GM18499 (cell line): Measurements from ENCODE around the gene LRRC61.

Experiments
- ATAC-seq: cut with Tn5 transposase; IDR thresholded peaks from one replicate; pipeline ENCODE4 v1.9.1; 2021; ENCODE audit warnings: moderate number of reproducible peaks; ENCODE audit not compliant: insufficient read depth, unreplicated experiment

Gene LRRC61

GRCh38 chr7:150345012-150345411 is 21.9 kb downstream of the LRRC61 start:
- no peak for ATAC-seq

- ATAC-seq, result no peak
These were observed 23.8 kb downstream of the LRRC61 start for GRCh38 chr7:150346922-150347321.

GRCh38 chr7:150351587-150352194 is 28.5 kb downstream of the LRRC61 start:
- no peak for ATAC-seq

DNA sequence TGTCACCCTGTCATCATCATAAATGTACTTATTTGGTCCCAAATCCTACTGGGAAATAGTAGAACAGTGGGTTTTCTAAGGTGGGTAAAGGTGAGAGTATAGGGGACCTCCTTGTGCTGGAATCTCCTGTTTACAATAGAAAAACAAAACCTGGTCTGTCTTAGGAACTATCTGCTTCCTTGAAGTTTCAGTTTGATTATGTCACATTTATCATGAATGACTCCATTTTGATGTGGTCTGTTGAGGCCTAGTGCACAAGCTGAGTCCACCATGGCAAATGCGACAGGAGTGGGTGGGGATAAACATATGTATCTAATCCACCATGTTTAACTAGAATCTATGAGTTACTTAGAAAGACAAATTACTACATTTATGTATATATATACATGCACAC is 32.5 kb downstream of the LRRC61 start:
- no peak for ATAC-seq

DNA sequence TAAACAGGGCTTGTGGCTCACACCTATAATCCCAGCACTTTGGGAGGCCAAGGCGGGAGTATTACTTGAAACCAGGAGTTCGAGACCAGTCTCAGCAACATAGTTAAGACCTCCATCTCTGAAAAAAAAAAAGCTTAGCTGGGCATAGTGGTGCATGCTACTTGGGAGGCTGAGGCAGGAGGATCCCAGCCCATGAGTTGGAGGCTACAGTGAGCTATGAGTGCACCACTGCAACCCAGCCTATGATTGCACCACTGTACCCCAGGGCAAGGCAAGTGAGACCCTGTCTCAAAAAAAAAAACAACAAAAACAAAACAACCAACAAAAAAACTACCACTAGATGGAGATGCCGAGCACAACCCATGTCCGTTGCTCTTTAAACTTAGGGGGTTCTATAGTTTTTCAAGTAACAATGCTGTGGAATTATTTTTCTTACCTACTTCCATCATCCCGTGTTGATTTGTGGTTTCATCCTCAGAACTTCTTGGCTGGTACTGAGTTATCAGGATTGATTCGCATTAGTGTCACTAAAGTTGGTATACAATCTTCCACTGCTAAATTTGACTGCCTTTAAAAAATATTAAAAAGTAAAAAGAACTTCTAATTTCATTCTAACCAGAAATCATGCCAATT is 33.2 kb downstream of the LRRC61 start:
- no peak for ATAC-seq

DNA sequence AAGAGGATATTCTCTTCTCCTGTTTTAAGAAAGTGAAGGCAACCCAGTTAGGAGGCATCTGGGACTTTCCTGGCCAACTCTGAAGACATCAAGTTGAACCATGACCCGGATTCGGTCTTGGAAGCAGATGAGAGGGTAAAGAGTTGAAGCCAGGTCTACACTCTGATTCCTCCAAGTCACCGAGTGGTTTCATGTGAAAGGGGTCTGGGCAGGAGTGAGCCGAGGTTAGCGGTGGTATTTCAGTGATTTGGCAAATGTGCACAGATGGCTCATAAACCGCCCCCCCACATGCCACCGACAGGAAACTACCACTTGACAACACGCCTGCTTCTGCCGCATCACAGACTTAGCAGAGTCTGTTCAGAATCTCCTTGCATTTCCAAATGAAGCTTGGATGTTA is 34.1 kb downstream of the LRRC61 start:
- ATAC-seq, result no peak

- no peak for ATAC-seq
These were observed 34.7 kb downstream of the LRRC61 start for GRCh38 chr7:150357771-150358427.

DNA sequence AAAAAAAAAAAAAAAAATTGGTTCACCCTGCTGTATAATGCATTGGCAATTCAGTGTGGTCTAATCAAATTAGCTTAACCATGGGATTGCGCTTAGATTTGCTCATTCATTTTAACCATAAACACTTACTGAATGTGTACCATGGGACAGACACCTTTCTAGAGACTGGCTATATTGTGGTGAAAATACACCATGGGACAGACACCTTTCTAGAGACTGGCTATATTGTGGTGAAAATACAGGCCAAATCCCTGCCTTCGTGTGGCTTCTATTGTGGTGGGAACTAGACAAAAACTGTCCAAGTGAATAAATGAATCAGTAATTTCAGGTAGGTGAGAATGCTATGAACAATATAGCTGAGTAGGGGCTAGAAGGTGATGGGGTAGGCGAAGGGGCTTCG is 35.3 kb downstream of the LRRC61 start:
- no peak for ATAC-seq

- ATAC-seq, result no peak
These were observed 36.0 kb downstream of the LRRC61 start for GRCh38 chr7:150358988-150359621.

DNA sequence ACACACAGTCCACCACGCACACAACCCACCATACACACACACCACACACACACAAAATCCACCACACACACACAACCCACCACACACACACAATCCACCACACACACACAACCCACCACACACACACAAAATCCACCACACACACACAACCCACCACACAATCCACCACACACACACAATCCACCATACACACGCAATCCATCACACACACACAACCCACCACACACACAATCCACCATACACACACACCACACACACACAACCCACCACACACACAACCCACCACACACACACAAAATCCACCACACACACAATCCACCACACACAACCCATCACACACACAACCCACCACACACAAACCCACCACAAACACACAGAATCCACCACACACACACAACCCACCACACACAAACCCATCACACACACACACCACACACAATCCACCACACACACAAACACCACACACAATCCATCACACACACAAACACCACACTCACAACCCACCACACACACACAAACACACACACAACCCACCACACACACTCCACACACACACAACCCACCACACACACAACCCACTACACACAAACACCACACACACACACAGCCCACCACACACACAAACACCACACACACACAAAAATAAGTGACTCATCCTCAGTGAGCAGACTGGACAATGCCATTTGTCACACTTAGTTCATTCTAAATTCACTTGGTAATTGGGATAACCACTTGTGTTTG is 36.6 kb downstream of the LRRC61 start:
- ATAC-seq, result no peak

DNA sequence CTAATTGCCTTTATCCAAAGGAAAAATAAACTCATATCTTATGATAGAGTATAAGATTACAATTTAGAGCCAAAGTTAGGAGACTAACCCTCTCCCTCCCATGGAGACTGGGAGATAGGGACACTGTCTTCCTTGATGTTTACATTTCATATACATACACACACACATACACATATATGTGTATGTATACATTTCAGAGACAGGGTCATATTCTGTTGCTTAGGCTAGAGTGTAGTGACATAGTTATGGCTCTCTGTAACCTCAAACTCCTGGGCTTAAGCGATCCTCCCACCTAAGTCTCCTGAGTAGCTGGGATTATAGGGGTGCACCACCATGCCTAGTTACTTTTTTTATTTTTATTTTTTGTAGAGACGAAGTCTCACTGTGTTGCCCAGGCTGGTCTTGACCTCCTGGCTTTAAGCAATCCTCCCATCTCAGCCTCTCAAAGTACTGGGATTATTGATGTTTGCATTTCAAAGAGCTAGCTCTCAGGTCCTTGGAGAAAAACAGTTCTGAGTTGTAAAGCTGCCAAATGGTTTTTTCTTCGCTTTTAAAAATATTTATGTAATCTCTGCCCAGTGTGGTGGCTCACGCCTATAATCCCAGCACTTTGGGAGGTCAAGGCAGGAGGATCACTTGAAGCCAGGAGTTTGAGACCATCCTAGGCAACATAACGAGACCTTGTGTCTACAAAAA is 37.4 kb downstream of the LRRC61 start:
- ATAC-seq, result no peak

- no peak for ATAC-seq
These were observed 38.2 kb downstream of the LRRC61 start for GRCh38 chr7:150361402-150361801.

GRCh38 chr7:150361807-150362621 is 38.9 kb downstream of the LRRC61 start:
- no peak for ATAC-seq

- no peak for ATAC-seq
These were observed 40.2 kb downstream of the LRRC61 start for GRCh38 chr7:150363370-150363769.

GRCh38 chr7:150363872-150364271 is 40.7 kb downstream of the LRRC61 start:
- no peak for ATAC-seq

DNA sequence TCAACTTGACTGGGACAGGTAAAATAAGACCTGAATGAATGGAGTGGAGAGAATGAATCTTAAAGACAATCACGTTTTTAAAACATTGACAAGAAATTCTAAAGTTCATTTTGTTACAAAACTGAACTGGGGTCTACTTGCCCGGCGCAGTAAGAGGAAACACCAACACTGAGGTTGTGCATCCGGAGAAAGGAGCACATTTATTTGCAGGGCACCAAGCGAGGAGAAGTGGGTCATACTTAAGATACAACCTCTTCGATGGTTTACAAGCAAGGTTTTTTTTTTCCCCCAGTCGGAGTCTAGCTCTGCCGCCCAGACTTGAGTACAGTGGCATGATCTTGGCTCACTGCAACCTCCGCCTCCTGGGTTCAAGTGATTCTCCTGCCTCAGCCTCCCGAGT is 42.0 kb downstream of the LRRC61 start:
- no peak for ATAC-seq

DNA sequence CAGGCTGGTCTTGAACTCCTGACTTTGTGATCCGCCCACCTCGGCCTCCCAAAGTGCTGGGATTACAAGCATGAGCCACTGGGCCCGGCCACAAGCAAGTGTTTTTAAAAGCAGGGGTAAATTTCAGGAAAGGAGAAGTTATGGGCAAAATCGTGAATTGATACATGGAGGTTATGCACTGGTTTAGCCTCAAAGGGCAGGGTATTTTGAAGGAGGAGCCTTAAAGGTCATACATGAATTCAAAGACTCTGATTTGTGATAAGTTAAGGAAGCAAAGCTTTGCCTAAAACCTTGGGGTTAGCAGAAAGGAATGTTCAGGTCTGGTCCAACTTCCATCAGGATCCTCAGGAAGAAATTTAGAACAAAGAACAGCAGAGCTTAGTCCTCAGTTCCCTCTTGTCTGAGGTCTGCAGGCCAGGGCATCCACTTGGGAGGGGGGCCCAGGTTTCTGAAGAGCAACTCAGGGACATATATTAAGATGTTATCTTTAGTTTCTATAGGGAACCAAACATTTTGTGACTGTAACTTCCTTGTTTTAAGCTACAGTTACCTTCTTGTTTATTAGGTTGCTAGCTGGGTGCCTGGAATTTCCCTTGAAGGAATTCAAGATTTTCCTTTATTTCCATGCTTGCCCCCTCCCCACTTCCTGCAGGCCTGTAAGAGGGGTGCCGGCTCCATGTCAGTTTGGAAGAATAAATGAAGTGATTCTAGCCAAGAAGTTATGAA is 42.7 kb downstream of the LRRC61 start:
- ATAC-seq, result no peak

DNA sequence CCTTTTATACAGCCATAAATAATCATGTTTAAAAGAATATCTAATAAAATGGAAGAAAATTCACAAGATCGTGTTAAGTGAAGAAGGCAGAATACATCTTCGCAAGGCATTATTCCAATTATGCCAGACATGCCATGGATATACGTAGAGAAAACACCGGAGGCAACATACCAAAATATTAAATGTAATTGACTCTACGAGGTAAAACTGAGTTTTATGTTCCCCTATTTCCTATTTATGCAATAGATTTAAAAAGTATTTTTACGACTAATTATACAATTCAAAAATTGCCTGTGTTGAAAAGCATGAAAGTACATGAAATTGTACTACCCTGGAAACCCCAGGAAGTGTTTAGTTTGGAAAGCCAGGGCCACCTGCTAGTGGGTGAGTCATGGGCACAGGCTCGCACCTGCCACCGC is 44.5 kb downstream of the LRRC61 start:
- no peak for ATAC-seq
